Spleen (tissue), 11 donors: ENCODE results near the gene SLC10A4. TPM values are rescaled to one million over a fixed set of nuclear protein-coding genes. Genes with fewer than 3 reads are reported as not detected.

Experiments used
- DNase-seq: peaks from one replicate; pipeline ENCODE4 v3.0.0-alpha.2; 2020
- H3K27ac ChIP-seq, 8 donors: fragments of 200-600 bp; sonication (generic) in 7 of 8; 1 replicate in 4 of 8; 2 replicates in 4 of 8; pipeline versions ENCODE4 v1.5.0 to v1.8.0; 2016 to 2021; ENCODE audit warnings: inconsistent platforms in 4 of 8, mild to moderate bottlenecking in 4 of 8, moderate library complexity in 1 of 8
- H3K27me3 ChIP-seq, 7 donors: fragments of 200-600 bp; sonication (generic) in 6 of 7; replicated peaks in 1 of 7; 1 replicate in 4 of 7; 2 replicates in 3 of 7; pipeline versions ENCODE4 v1.5.0 to v1.8.0; 2016 to 2021; ENCODE audit warnings: inconsistent platforms in 3 of 7, mild to moderate bottlenecking in 1 of 7
- H3K36me3 ChIP-seq, 6 donors: fragments of 200-600 bp; sonication (generic) in 5 of 6; 1 replicate in 4 of 6; 2 replicates in 2 of 6; pipeline versions ENCODE4 v1.5.0 to v1.8.0; 2016 to 2021; ENCODE audit warnings: inconsistent platforms in 2 of 6
- H3K4me1 ChIP-seq, 6 donors: fragments of 200-600 bp; sonication (generic) in 5 of 6; 1 replicate in 3 of 6; 2 replicates in 3 of 6; pipeline versions ENCODE4 v1.5.0 to v1.8.0; 2016 to 2021; ENCODE audit warnings: inconsistent platforms in 3 of 6
- H3K4me3 ChIP-seq, 8 donors: fragments of 200-600 bp; sonication (generic) in 7 of 8; 1 replicate in 4 of 8; 2 replicates in 4 of 8; pipeline versions ENCODE4 v1.5.0 to v1.8.0; 2016 to 2021; ENCODE audit warnings: inconsistent platforms in 4 of 8, mild to moderate bottlenecking in 4 of 8, moderate library complexity in 2 of 8
- H3K9me3 ChIP-seq, 8 donors: fragments of 200-600 bp; sonication (generic) in 7 of 8; 1 replicate in 4 of 8; 2 replicates in 4 of 8; pipeline versions ENCODE4 v1.5.0 to v1.8.0; 2016 to 2021; ENCODE audit warnings: inconsistent platforms in 4 of 8
- POLR2A ChIP-seq, 3 donors: fragments of 450-650 bp; IDR thresholded peaks; one replicate each; pipeline ENCODE4 v1.5.1; 2017; ENCODE audit warnings: antibody characterized with exemption in 3 of 3, mild to moderate bottlenecking in 1 of 3
- POLR2AphosphoS5 ChIP-seq, 3 donors: sonication (generic); formaldehyde crosslinking; IDR thresholded peaks; one replicate each; pipeline ENCODE4 v1.5.1; 2017; ENCODE audit warnings: antibody characterized with exemption in 3 of 3
- WGBS, 5 donors: extraction: QIAGEN DNeasy Blood & Tissue Kit in 3 of 5; methylation state at CpG; one replicate each; pipeline versions ENCODE4 v1.1.5 to v1.1.7; 2013 to 2018; 5-methylcytosine and 5-hydroxymethylcytosine counted together
- intact Hi-C: fragments of 100-400 bp; cut with DNase I; formaldehyde crosslinking; loops from one replicate; pipeline ENCODE4 v1.15.0; 2023; ENCODE audit warnings: low total_unique reads
- polyA plus RNA-seq, 3 donors: library from polyadenylated mRNA; stranded (reverse); fragments of 200-250 nt; gene quantifications; one replicate each; pipeline ENCODE4 v1.2.1, GENCODE V29; 2013
- total RNA-seq, 7 donors: library from RNA; depleted of rRNA in 3 of 7; stranded (reverse); fragments of >200 nt in 3 of 7; fragmentation: NEBNext Ultra II Directional in 4 of 7; extraction: Animal tissue kit (Norgen Biotek cat#: 25700) in 4 of 7; gene quantifications; one replicate each; pipeline versions ENCODE4 v1.1.0 to v1.2.1, GENCODE V29; 2016 to 2021
- TF ChIP-seq, protein P1 (sequence below), 11 experiments: fragments of 200-600 bp in 7 of 11; fragments of 450-650 bp in 4 of 11; sonication (generic) in 4 of 11; IDR thresholded peaks in 8 of 11; conservative IDR thresholded peaks in 3 of 11; 1 replicate in 7 of 11; 2 replicates in 4 of 11; pipeline versions ENCODE4 v1.4.0 to v1.8.0; 2016 to 2021; ENCODE audit warnings: antibody characterized with exemption in 11 of 11, inconsistent platforms in 4 of 11, mild to moderate bottlenecking in 1 of 11
- donor health status: healthy with polysubstance abuse.
- donor health status: DM: no; HTN: no; CAD: no; lungs with moderate emphysema.
- donor health status: DM: no; HTN: no; CAD: no.
- donor health status: Bipolar disorder and iron deficiency.
- donor health status: healthy.
- donor health status: DM: no; HTN: no; CAD: no.
- donor health status: DM: yes; HTN: yes; CAD: no.

Gene SLC10A4
- total and polyA plus RNA-seq, 10 donors = 0.08 to 0.32 (median 0.20) TPM; not detected in 5

DNA sequence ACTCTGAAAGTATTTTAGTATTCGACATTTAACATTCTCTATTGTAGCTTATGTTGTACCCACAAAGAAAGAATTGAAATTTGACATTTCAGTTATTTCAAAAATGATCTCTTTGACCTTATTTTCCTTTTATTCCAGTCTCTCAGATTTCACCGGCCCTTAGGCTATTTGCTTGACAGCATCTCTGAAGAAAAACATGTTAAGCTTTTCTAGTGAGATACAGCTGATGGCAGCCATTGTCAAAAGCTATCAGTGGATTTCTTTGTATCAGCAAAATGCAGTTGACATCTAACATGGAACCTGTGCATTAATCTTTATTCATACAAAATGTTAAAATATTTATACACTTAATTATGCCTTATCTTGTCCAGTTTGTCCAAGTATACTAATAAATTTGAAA is 23.6 kb downstream of the SLC10A4 start:
- no peaks in the 10 kb centered on the region for H3K4me1 ChIP-seq
- DNase-seq = no peak
- no peaks in the 10 kb centered on the region for H3K27me3 ChIP-seq
- H3K9me3 ChIP-seq = no peaks in the 10 kb centered on the region
- TF ChIP-seq POLR2A (IDR thresholded peaks at IDR 0.05) (no peak), POLR2AphosphoS5 (IDR thresholded peaks at IDR 0.05) (no peak)
- TF ChIP-seq, protein P1, sequence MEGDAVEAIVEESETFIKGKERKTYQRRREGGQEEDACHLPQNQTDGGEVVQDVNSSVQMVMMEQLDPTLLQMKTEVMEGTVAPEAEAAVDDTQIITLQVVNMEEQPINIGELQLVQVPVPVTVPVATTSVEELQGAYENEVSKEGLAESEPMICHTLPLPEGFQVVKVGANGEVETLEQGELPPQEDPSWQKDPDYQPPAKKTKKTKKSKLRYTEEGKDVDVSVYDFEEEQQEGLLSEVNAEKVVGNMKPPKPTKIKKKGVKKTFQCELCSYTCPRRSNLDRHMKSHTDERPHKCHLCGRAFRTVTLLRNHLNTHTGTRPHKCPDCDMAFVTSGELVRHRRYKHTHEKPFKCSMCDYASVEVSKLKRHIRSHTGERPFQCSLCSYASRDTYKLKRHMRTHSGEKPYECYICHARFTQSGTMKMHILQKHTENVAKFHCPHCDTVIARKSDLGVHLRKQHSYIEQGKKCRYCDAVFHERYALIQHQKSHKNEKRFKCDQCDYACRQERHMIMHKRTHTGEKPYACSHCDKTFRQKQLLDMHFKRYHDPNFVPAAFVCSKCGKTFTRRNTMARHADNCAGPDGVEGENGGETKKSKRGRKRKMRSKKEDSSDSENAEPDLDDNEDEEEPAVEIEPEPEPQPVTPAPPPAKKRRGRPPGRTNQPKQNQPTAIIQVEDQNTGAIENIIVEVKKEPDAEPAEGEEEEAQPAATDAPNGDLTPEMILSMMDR (IDR thresholded peaks at IDR 0.05 in 8 of 11, conservative IDR thresholded peaks at IDR 0.05 in 3 of 11) = no peak
- intact Hi-C loops = no loop called here
- peaks cover 0 to 97% (median 67%) of the 10 kb centered on the region in 6 donors for H3K36me3 ChIP-seq
- H3K4me3 ChIP-seq = no peak overlapping the region
- 89 to 95% (median 92%) methylated on average over 2 of the region's 2 CpGs for WGBS, 5 donors
- H3K27ac ChIP-seq = no peak overlapping the region

DNA sequence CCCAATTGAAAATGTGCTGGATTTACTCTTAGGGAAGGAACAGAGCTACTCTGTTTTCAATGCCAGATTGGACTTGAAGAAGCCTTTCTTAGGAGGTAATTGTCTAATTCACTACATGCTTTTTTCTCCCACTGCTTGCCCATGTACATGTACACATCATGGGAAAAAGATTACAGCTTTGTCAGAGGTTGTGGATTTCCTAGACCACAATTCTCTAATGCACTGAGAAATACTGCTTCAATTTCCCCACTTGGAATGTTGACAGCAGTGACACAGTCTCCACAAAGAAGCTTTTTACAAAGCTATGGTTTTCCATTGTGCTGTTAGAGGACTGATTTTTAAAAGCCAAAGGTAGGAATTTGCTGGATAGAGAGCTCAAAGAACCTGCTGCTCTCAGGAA is 26.4 kb downstream of the SLC10A4 start:
- Histone ChIP-seq H3K4me3 (no peak overlapping the region), H3K9me3 (no peaks in the 10 kb centered on the region), H3K4me1 (no peaks in the 10 kb centered on the region), H3K36me3 (peaks cover 4 to 99% (median 74%) of the 10 kb centered on the region in 6 donors), H3K27ac (no peak overlapping the region), H3K27me3 (no peaks in the 10 kb centered on the region)
- TF ChIP-seq POLR2AphosphoS5 (IDR thresholded peaks at IDR 0.05) (no peak), POLR2A (IDR thresholded peaks at IDR 0.05) (no peak)
- intact Hi-C loops = no loop called here
- DNase-seq = no peak

DNA sequence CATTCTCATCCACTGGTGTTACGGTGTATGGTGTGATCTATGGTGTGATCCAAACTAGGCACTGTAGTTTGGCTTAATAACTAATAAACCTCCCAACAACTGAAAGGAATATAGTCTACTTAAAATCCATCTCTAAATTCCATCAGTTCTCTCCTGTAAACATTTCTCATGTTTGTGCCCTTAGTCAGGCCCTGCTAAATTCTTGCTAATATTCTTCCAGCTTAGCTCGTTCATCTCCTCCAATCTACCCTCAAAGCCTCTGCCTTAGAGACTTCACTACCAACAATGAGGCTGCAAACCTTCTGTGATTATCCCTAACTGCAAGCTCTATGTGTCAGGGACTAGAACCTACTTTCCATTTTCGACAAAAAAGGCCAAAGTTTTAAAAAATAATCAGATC is 35.0 kb downstream of the SLC10A4 start:
- H3K27me3 ChIP-seq = no peaks in the 10 kb centered on the region
- H3K4me3 ChIP-seq = no peak overlapping the region
- 95 to 99% (median 96%) methylated on average over 3 of the region's 3 CpGs for WGBS, 5 donors
- peaks cover 8 to 100% (median 74%) of the 10 kb centered on the region in 6 donors for H3K36me3 ChIP-seq
- DNase-seq = no peak
- H3K27ac ChIP-seq = no peak overlapping the region
- intact Hi-C loops = no loop called here
- H3K9me3 ChIP-seq = no peaks in the 10 kb centered on the region
- H3K4me1 ChIP-seq = no peaks in the 10 kb centered on the region
- TF ChIP-seq POLR2A (IDR thresholded peaks at IDR 0.05) = no peak
- TF ChIP-seq, protein P1 (IDR thresholded peaks at IDR 0.05 in 8 of 11, conservative IDR thresholded peaks at IDR 0.05 in 3 of 11) = no peak
- TF ChIP-seq POLR2AphosphoS5 (IDR thresholded peaks at IDR 0.05) = no peak

DNA sequence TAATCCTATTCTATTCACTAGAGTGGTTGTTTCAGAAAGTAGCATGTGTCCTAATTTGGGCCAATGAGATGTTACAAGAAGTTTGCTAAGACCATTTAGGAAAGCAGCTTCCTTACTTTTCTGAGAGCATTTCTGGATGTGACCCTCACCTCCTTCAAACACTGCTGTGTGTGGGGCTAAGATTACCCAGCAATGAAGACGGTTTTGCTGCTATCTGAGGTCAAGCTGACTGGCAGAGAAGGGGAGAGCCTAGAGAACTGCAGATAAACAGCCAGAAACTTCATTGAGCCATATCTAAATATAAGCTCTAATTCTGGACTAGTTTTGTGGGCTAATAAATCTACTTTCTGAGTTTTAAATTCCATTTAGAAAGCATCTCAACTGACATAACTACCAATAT is 43.3 kb downstream of the SLC10A4 start:
- Histone ChIP-seq H3K4me1 (no peaks in the 10 kb centered on the region), H3K27me3 (no peaks in the 10 kb centered on the region), H3K27ac (no peak overlapping the region), H3K9me3 (no peaks in the 10 kb centered on the region), H3K4me3 (no peak overlapping the region), H3K36me3 (peaks cover 11 to 100% (median 88%) of the 10 kb centered on the region in 6 donors)
- 93 to 96% (median 95%) methylated on average over 1 of the region's 1 CpG for WGBS, 5 donors
- TF ChIP-seq, protein P1 (IDR thresholded peaks at IDR 0.05 in 8 of 11, conservative IDR thresholded peaks at IDR 0.05 in 3 of 11) = no peak
- no peak for TF ChIP-seq POLR2AphosphoS5 (IDR thresholded peaks at IDR 0.05)
- TF ChIP-seq POLR2A (IDR thresholded peaks at IDR 0.05) = no peak
- intact Hi-C loops = no loop called here
- DNase-seq = no peak

DNA sequence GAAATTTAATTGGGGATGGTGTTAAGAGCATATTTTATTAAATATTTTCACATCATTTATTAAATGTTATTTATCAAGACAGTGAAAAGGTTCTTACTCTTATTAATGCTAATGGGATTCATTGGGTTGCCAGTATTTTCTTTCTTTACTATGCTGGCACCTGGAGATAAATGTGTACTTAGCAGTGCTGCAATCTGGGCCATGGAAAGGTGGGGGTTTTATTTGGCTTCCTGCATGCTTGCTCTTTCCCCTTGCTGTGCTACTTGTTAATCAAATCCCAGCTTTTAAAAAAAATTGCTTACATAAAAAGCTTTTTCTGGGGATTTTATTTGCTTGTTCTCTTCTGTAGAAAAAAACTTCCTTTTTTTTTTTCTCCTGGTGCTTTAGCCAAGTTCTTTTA is 55.2 kb downstream of the SLC10A4 start:
- Histone ChIP-seq H3K9me3 (no peaks in the 10 kb centered on the region), H3K27ac (no peak overlapping the region), H3K36me3 (peaks cover 5 to 93% (median 64%) of the 10 kb centered on the region in 6 donors), H3K4me1 (peaks cover 0 to 7% (median 0%) of the 10 kb centered on the region in 6 donors), H3K27me3 (no peaks in the 10 kb centered on the region), H3K4me3 (no peak overlapping the region)
- DNase-seq = no peak
- TF ChIP-seq, protein P1 (IDR thresholded peaks at IDR 0.05 in 8 of 11, conservative IDR thresholded peaks at IDR 0.05 in 3 of 11) = no peak
- TF ChIP-seq POLR2A (IDR thresholded peaks at IDR 0.05) (no peak), POLR2AphosphoS5 (IDR thresholded peaks at IDR 0.05) (no peak)
- intact Hi-C loops = no loop called here
